Endothelial cell of umbilical vein (primary cell): Measurements from ENCODE around the gene CELSR1. TPM values are rescaled to one million over a fixed set of nuclear protein-coding genes. Genes with fewer than 3 reads are reported as not detected.

Experiments
- BruUV-seq: library from RNA; stranded (reverse); fragments of 400-500 nt; replicated peaks from 2 replicates; lab custom pipeline; 2021; lab: Mats Ljungman, UMichigan
- CTCF ChIA-PET: fragments of 300-600, 350-600 bp; sonication (Branson Sonifier 250); formaldehyde crosslinking; loops from one replicate; lab custom pipeline; 2021; ENCODE audit warnings: antibody characterized with exemption, inconsistent platforms; lab: Charles Lee
- POLR2A ChIA-PET: fragments of 300-600, 350-600 bp; sonication (Branson Sonifier 250); formaldehyde crosslinking; loops from one replicate; lab custom pipeline; 2021; ENCODE audit warnings: antibody characterized with exemption, inconsistent platforms; lab: Charles Lee
- DNase-seq: peaks from one replicate; pipeline ENCODE4 v3.0.0-alpha.2; 2011; ENCODE audit warnings: low read depth, low spot score
- FAIRE-seq: peaks from 2 replicates; lab custom pipeline; 2011; peaks lifted over from hg19 to GRCh38; lab: Jason Lieb, UNC
- H2AFZ ChIP-seq: 2 replicates; pipeline ENCODE4 v1.6.0; 2012; ENCODE audit warnings: low read depth, low read length, control low read depth, inconsistent platforms
- H3K27ac ChIP-seq: 2 replicates; pipeline ENCODE4 v1.5.1; 2011; ENCODE audit warnings: low read depth, mild to moderate bottlenecking, control low read depth, low read length, moderate library complexity; ENCODE audit not compliant: insufficient read depth
- H3K27me3 ChIP-seq, 2 experiments: 2 replicates each; pipeline versions ENCODE4 v1.6.0 to v1.6.1; 2011; ENCODE audit warnings: low read length in 2 of 2, mixed read lengths in 1 of 2; ENCODE audit not compliant: control insufficient read depth in 2 of 2, insufficient read depth in 2 of 2
- H3K36me3 ChIP-seq, 2 experiments: 2 replicates in 1 of 2; 3 replicates in 1 of 2; pipeline ENCODE4 v1.5.1; 2011; ENCODE audit warnings: low read length in 2 of 2, mild to moderate bottlenecking in 1 of 2, moderate library complexity in 1 of 2; ENCODE audit not compliant: control insufficient read depth in 2 of 2, insufficient read depth in 2 of 2; ENCODE audit errors: extremely low read depth in 1 of 2
- H3K4me1 ChIP-seq: 3 replicates; pipeline ENCODE4 v1.5.1; 2011; ENCODE audit warnings: mild to moderate bottlenecking, low read length; ENCODE audit not compliant: control insufficient read depth, insufficient read depth; ENCODE audit errors: extremely low read depth
- H3K4me2 ChIP-seq: 2 replicates; pipeline ENCODE4 v1.6.1; 2011; ENCODE audit warnings: low read length, control low read depth, mixed read lengths; ENCODE audit not compliant: insufficient read depth
- H3K4me3 ChIP-seq, 3 experiments: fragments of 200-600 bp in 1 of 3; sonication (generic), shearing (Covaris generic) in 1 of 3; replicated peaks in 1 of 3; 2 replicates each; pipeline ENCODE4 v1.5.1; 2011 to 2016; ENCODE audit warnings: control low read depth in 3 of 3, low read length in 3 of 3, mild to moderate bottlenecking in 2 of 3, inconsistent platforms in 1 of 3, low read depth in 1 of 3, moderate library complexity in 1 of 3; ENCODE audit not compliant: insufficient read depth in 1 of 3
- H3K79me2 ChIP-seq: 2 replicates; pipeline ENCODE4 v1.6.0; 2012; ENCODE audit warnings: low read length, inconsistent platforms; ENCODE audit not compliant: control insufficient read depth, insufficient read depth
- H3K9ac ChIP-seq: replicated peaks from 2 replicates; pipeline ENCODE3; 2011; ENCODE audit warnings: low read length, control low read depth; ENCODE audit not compliant: insufficient read depth; ENCODE audit errors: extremely low read depth
- H3K9me1 ChIP-seq: replicated peaks from 3 replicates; pipeline ENCODE4 v1.6.0; 2011; ENCODE audit warnings: mild to moderate bottlenecking, low read length; ENCODE audit not compliant: control insufficient read depth, insufficient read depth; ENCODE audit errors: extremely low read depth
- H3K9me3 ChIP-seq: replicated peaks from 2 replicates; pipeline ENCODE4 v1.5.1; 2012; ENCODE audit warnings: low read length, inconsistent platforms; ENCODE audit not compliant: control insufficient read depth, insufficient read depth
- H4K20me1 ChIP-seq: replicated peaks from 2 replicates; pipeline ENCODE3; 2011; ENCODE audit warnings: mild to moderate bottlenecking, low read length; ENCODE audit not compliant: control insufficient read depth, insufficient read depth; ENCODE audit errors: extremely low read depth
- EZH2 ChIP-seq: IDR thresholded peaks from 2 replicates; pipeline ENCODE4 v1.6.1; 2012; ENCODE audit warnings: borderline replicate concordance, low read depth, mild to moderate bottlenecking, moderate library complexity, low read length, inconsistent platforms; ENCODE audit not compliant: severe bottlenecking
- FOS ChIP-seq: IDR thresholded peaks from 2 replicates; pipeline ENCODE4 v1.6.1; 2011; ENCODE audit warnings: mild to moderate bottlenecking, low read length, moderate library complexity, borderline replicate concordance; ENCODE audit not compliant: insufficient read depth
- GATA2 ChIP-seq: IDR thresholded peaks from 2 replicates; pipeline ENCODE4 v1.7.0; 2011; ENCODE audit warnings: low read depth, mild to moderate bottlenecking, moderate library complexity, mixed read lengths, low read length; ENCODE audit not compliant: insufficient read length, insufficient read depth
- JUN ChIP-seq: IDR thresholded peaks from 2 replicates; pipeline ENCODE4 v1.6.1; 2011; ENCODE audit warnings: borderline replicate concordance, low read depth; ENCODE audit not compliant: insufficient read length, insufficient read depth
- MYC ChIP-seq: IDR thresholded peaks from one replicate; pipeline ENCODE4 v1.6.1; 2011; ENCODE audit warnings: mild to moderate bottlenecking, low read depth, low read length
- POLR2A ChIP-seq: IDR thresholded peaks from 2 replicates; pipeline ENCODE4 v1.6.1; 2012; ENCODE audit warnings: low read depth, mild to moderate bottlenecking, control low read depth, low read length
- POLR2AphosphoS5 ChIP-seq: IDR thresholded peaks from 2 replicates; pipeline ENCODE4 v1.6.1; 2012; ENCODE audit warnings: low read depth, mild to moderate bottlenecking, control low read depth, low read length, moderate library complexity; ENCODE audit not compliant: insufficient read depth
- dilution Hi-C: fragments of 300-500 bp; cut with MboI; formaldehyde crosslinking; loops from one replicate; pipeline ENCODE4 v1.15.0; 2019; ENCODE audit warnings: low sequenced_read_pairs; ENCODE audit not compliant: extremely low pct_ligation_motif_present
- intact Hi-C: fragments of 100-400 bp; cut with micrococcal nuclease; formaldehyde crosslinking; loops from one replicate; pipeline ENCODE4 v1.10.0; 2022
- polyA plus RNA-seq, 4 experiments: library from polyadenylated mRNA; depleted of rRNA in 3 of 4; stranded (reverse) in 3 of 4; unstranded in 1 of 4; fragments of >200 nt; gene quantifications; 2 replicates each; pipeline versions ENCODE4 v1.2.1 to v1.2.3, GENCODE V29; 2011 to 2012; ENCODE audit warnings: missing spikeins in 1 of 4
- total RNA-seq: library from RNA; stranded (reverse); gene quantifications from 2 replicates; pipeline ENCODE4 v1.2.3, GENCODE V29; 2021
- TF ChIP-seq, protein P1 (sequence below): IDR thresholded peaks from 2 replicates; pipeline ENCODE4 v1.6.1; 2011; ENCODE audit not compliant: insufficient read depth, insufficient read length
- TF ChIP-seq, protein P2 (sequence below), 2 donors: IDR thresholded peaks; 1 replicate in 1 of 2; 2 replicates in 1 of 2; pipeline ENCODE4 v1.5.1; 2011; ENCODE audit warnings: low read length in 2 of 2, mild to moderate bottlenecking in 2 of 2, moderate library complexity in 2 of 2, control low read depth in 1 of 2, inconsistent platforms in 1 of 2, low read depth in 1 of 2; ENCODE audit not compliant: insufficient read depth in 1 of 2; ENCODE audit errors: extremely low read depth in 1 of 2

CELSR1 gene
- total and polyA plus RNA-seq, 2 donors (not counting 3 experiments of a cell fraction or from before 2014, with no cell fraction given): 3.7 to 5.4 TPM

DNA sequence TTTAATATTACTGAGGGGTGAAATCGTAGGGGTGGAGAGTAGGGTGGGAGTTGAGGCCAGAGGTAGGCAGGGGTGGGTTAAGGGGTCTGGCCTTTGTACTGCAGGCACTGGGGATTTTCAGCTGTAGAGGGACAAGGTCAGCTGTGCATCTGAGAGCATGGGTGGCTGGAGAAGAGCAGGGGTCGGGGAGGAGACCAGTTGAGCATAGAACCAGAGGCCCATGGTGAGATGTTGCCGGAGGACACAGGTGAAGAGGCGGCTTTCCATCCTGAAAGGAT is 12.1 kb upstream of the CELSR1 start:
- Histone ChIP-seq H3K36me3 (no peaks in the 10 kb centered on the region), H4K20me1 (no peaks in the 10 kb centered on the region), H3K4me1 (peaks cover 20% of the 10 kb centered on the region), H3K27me3 (no peaks in the 10 kb centered on the region), H3K79me2 (no peaks in the 10 kb centered on the region), H3K27ac (no peak overlapping the region), H3K4me3 (no peak overlapping the region), H3K9me1 (no peaks in the 10 kb centered on the region), H3K9ac (no peak overlapping the region), H3K9me3 (no peaks in the 10 kb centered on the region), H3K4me2 (no peak overlapping the region), H2AFZ (no peak overlapping the region)
- POLR2A ChIA-PET: no interaction called here
- intact Hi-C loops: no loop called here
- no TSS peak for BruUV-seq
- DNase-seq (no peak), FAIRE-seq (no peak)
- CTCF ChIA-PET: interaction anchor here (4.4 kb wide), 1 partner anchor 14 kb away, joined by 22 read pairs; no protein-coding TSS in a partner anchor
- TF ChIP-seq, protein P1, sequence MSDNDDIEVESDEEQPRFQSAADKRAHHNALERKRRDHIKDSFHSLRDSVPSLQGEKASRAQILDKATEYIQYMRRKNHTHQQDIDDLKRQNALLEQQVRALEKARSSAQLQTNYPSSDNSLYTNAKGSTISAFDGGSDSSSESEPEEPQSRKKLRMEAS: no peak
- TF ChIP-seq, protein P2, sequence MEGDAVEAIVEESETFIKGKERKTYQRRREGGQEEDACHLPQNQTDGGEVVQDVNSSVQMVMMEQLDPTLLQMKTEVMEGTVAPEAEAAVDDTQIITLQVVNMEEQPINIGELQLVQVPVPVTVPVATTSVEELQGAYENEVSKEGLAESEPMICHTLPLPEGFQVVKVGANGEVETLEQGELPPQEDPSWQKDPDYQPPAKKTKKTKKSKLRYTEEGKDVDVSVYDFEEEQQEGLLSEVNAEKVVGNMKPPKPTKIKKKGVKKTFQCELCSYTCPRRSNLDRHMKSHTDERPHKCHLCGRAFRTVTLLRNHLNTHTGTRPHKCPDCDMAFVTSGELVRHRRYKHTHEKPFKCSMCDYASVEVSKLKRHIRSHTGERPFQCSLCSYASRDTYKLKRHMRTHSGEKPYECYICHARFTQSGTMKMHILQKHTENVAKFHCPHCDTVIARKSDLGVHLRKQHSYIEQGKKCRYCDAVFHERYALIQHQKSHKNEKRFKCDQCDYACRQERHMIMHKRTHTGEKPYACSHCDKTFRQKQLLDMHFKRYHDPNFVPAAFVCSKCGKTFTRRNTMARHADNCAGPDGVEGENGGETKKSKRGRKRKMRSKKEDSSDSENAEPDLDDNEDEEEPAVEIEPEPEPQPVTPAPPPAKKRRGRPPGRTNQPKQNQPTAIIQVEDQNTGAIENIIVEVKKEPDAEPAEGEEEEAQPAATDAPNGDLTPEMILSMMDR (IDR thresholded peaks at IDR 0.05; ENCODE audit: extremely low read depth in 1 of 2, insufficient read depth in 1 of 2, low read depth in 1 of 2, low read length in 2 of 2): no peak
- TF ChIP-seq MYC (no peak), GATA2 (no peak), EZH2 (no peak), JUN (no peak), POLR2AphosphoS5 (no peak), POLR2A (no peak), FOS (no peak)
- dilution Hi-C loops: no loop called here
